T-cell (primary cell): ENCODE results near the gene RNF212B. TPM values are rescaled to one million over a fixed set of nuclear protein-coding genes. Genes with fewer than 3 reads are reported as not detected.

Source experiments
- ATAC-seq, 4 experiments: fragments of 200-7000 bp in 3 of 4; fragments of 150-1000 bp in 1 of 4; cut with Tn5 transposase; replicated peaks in 1 of 4; 1 replicate in 3 of 4; 2 replicates in 1 of 4; pipeline ENCODE4 v1.10.0; 2021; ENCODE audit warnings: moderate library complexity in 3 of 4, mild to moderate bottlenecking in 2 of 4, moderate number of reproducible peaks in 1 of 4
- CTCF ChIA-PET, 2 donors: fragments of 300-600 bp; sonication (Branson Sonifier 250); formaldehyde crosslinking; loops; one replicate each; lab custom pipeline; 2022; ENCODE audit warnings: antibody characterized with exemption in 2 of 2; lab: Charles Lee
- POLR2A ChIA-PET, 2 donors: fragments of 300-600 bp; sonication (Branson Sonifier 250); formaldehyde crosslinking; loops; one replicate each; lab custom pipeline; 2022; ENCODE audit warnings: antibody characterized with exemption in 2 of 2; lab: Charles Lee
- DNase-seq, 35 experiments: peaks; one replicate each; pipeline versions ENCODE4 v3.0.0 to v3.0.0-alpha.2; 2013 to 2023
- H3K27ac ChIP-seq: one replicate; pipeline ENCODE4 v1.5.1; 2013; ENCODE audit warnings: low read length
- H3K27me3 ChIP-seq, 2 experiments: replicated peaks in 1 of 2; 1 replicate in 1 of 2; 2 replicates in 1 of 2; pipeline versions ENCODE4 v1.6.1 to v1.7.0; 2013; ENCODE audit warnings: low read length in 1 of 2, mixed read lengths in 1 of 2; ENCODE audit not compliant: control insufficient read depth in 2 of 2, insufficient read depth in 2 of 2; ENCODE audit errors: extremely low read depth in 1 of 2
- H3K36me3 ChIP-seq, 2 donors: 1 replicate in 1 of 2; 2 replicates in 1 of 2; pipeline versions ENCODE4 v1.6.1 to v1.7.0; 2013; ENCODE audit warnings: low read length in 1 of 2; ENCODE audit not compliant: control insufficient read depth in 2 of 2, insufficient read depth in 1 of 2; ENCODE audit errors: extremely low read depth in 1 of 2
- H3K4me1 ChIP-seq, 2 experiments: 1 replicate in 1 of 2; 2 replicates in 1 of 2; pipeline versions ENCODE4 v1.6.1 to v1.7.0; 2013; ENCODE audit warnings: low read length in 2 of 2, mixed read lengths in 1 of 2; ENCODE audit not compliant: insufficient read depth in 2 of 2, control insufficient read depth in 1 of 2; ENCODE audit errors: extremely low read depth in 1 of 2
- H3K4me3 ChIP-seq, 2 donors: 1 replicate in 1 of 2; 2 replicates in 1 of 2; pipeline versions ENCODE4 v1.5.1 to v1.7.0; 2013; ENCODE audit warnings: mild to moderate bottlenecking in 2 of 2, low read length in 1 of 2, moderate library complexity in 1 of 2; ENCODE audit not compliant: control insufficient read depth in 1 of 2; ENCODE audit errors: extremely low read depth in 1 of 2
- H3K9me3 ChIP-seq: 2 replicates; pipeline ENCODE4 v1.7.0; 2013
- H3K27ac Mint-ChIP-seq, 2 donors: one replicate each; pipeline ENCODE4 v1.8.0; 2020 to 2021; ENCODE audit warnings: mild to moderate bottlenecking in 2 of 2, mixed read lengths in 2 of 2
- H3K27me3 Mint-ChIP-seq, 2 donors: one replicate each; pipeline ENCODE4 v1.8.0; 2021 to 2022; ENCODE audit warnings: mixed read lengths in 2 of 2
- H3K36me3 Mint-ChIP-seq: one replicate; pipeline ENCODE4 v1.8.0; 2021; ENCODE audit warnings: mixed read lengths
- H3K4me1 Mint-ChIP-seq, 3 donors: one replicate each; pipeline ENCODE4 v1.8.0; 2020 to 2022; ENCODE audit warnings: mixed read lengths in 3 of 3, mild to moderate bottlenecking in 1 of 3
- H3K4me3 Mint-ChIP-seq, 3 donors: one replicate each; pipeline ENCODE4 v1.8.0; 2020 to 2022; ENCODE audit warnings: mild to moderate bottlenecking in 3 of 3, mixed read lengths in 3 of 3, moderate library complexity in 3 of 3
- H3K9me3 Mint-ChIP-seq, 3 donors: one replicate each; pipeline ENCODE4 v1.8.0; 2020 to 2022; ENCODE audit warnings: mixed read lengths in 3 of 3
- WGBS: methylation state at CpG from one replicate; pipeline ENCODE4 v1.1.5; 2013; ENCODE audit warnings: missing lambda C conversion rate; ENCODE audit not compliant: insufficient coverage; 5-methylcytosine and 5-hydroxymethylcytosine counted together
- total RNA-seq, 35 experiments: library from RNA in 6 of 35; stranded (reverse) in 6 of 35; fragments of 120-200 nt in 1 of 35; gene quantifications; one replicate each; pipeline versions ENCODE4 v1.2.1 to v1.2.4 and lab custom pipeline; 2013 to 2026

RNF212B gene
- total RNA-seq, 5 donors from 2014 or later (not counting 1 experiment from before 2014, with no cell fraction given) = 1.1 TPM; not detected in 4

DNA sequence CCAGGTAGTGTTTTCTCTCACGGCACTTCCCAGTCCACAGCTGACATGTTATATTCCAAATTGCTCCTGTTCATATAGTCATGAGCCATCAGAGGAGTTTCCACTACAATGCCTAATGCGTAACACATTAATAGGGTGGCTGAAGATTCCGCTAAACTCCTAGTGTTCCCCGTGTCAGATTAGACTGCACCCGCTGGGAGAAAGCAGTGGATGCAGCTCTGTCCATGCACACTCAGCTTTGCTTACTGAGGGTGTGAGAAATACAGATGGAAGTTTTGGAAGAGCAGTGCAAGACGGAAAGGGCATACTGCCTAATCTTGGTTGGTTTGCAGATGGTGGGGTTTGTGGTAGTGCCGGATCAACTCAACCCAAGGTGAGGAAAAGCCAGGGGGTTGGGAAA lies 59.4 kb downstream of the RNF212B start:
- H3K4me1 ChIP-seq = peaks cover 9 to 27% of the 10 kb centered on the region in 2 experiments
- ATAC-seq (no peak), DNase-seq (no peak)
- POLR2A ChIA-PET = no interaction called here
- peaks cover 28 to 40% (median 36%) of the 10 kb centered on the region in 3 donors for H3K4me1 Mint-ChIP-seq
- H3K9me3 Mint-ChIP-seq = no peaks in the 10 kb centered on the region
- CTCF ChIA-PET = interaction anchor here (0.5 to 1.7 kb wide), 5 partner anchors 11 to 474 kb away, joined by 3 to 6 read pairs (median 3); partner anchors contain the start of gene PABPN1 (in 1 of the 2)
- WGBS = 99% methylated on average over 5 of the region's 7 CpGs
- no peak overlapping the region for H3K4me3 Mint-ChIP-seq
- peaks cover 11% of the 10 kb centered on the region for H3K36me3 Mint-ChIP-seq
- peaks cover 0 to 2% of the 10 kb centered on the region in 2 donors for H3K27me3 Mint-ChIP-seq
- no peaks in the 10 kb centered on the region for H3K27me3 ChIP-seq
- no peak overlapping the region for H3K27ac ChIP-seq
- H3K4me3 ChIP-seq = no peak overlapping the region
- no peak overlapping the region for H3K27ac Mint-ChIP-seq
- peaks cover 0 to 16% of the 10 kb centered on the region in 2 donors for H3K36me3 ChIP-seq
- no peaks in the 10 kb centered on the region for H3K9me3 ChIP-seq

GRCh38 chr14:23297611-23298277 lies 60.0 kb downstream of the RNF212B start:
- Mint-ChIP-seq H3K9me3 (no peaks in the 10 kb centered on the region), H3K36me3 (peaks cover 11% of the 10 kb centered on the region), H3K27ac (peak overlapping the region in 1 of 2 donors; percentile 52), H3K4me3 (no peak overlapping the region), H3K4me1 (peaks cover 28 to 40% (median 39%) of the 10 kb centered on the region in 3 donors), H3K27me3 (peaks cover 0 to 2% of the 10 kb centered on the region in 2 donors)
- CTCF ChIA-PET = interaction anchor here (0.5 to 1.7 kb wide), 6 partner anchors 11 to 475 kb away, joined by 3 to 6 read pairs (median 3); no protein-coding TSS in a partner anchor
- Histone ChIP-seq H3K27me3 (no peaks in the 10 kb centered on the region), H3K4me3 (no peak overlapping the region), H3K4me1 (peaks cover 9 to 30% of the 10 kb centered on the region in 2 experiments), H3K27ac (no peak overlapping the region), H3K9me3 (no peaks in the 10 kb centered on the region), H3K36me3 (peaks cover 0 to 16% of the 10 kb centered on the region in 2 donors)
- POLR2A ChIA-PET = no interaction called here
- no peak for ATAC-seq
- no peak for DNase-seq
- WGBS = 99% methylated on average over 7 of the region's 7 CpGs

- WGBS = no CpG with 5 or more reads among the region's 2 CpGs
- Mint-ChIP-seq H3K27ac (peak overlapping the region in 1 of 2 donors; percentile 94), H3K4me3 (peak overlapping the region in 2 of 3 donors; percentile 85 to 100), H3K36me3 (peaks cover 11% of the 10 kb centered on the region), H3K9me3 (no peaks in the 10 kb centered on the region), H3K27me3 (no peaks in the 10 kb centered on the region), H3K4me1 (peaks cover 27 to 44% (median 40%) of the 10 kb centered on the region in 3 donors)
- Histone ChIP-seq H3K9me3 (no peaks in the 10 kb centered on the region), H3K27ac (no peak overlapping the region), H3K4me1 (peaks cover 9 to 36% of the 10 kb centered on the region in 2 experiments), H3K36me3 (peaks cover 0 to 16% of the 10 kb centered on the region in 2 donors), H3K4me3 (no peak overlapping the region), H3K27me3 (no peaks in the 10 kb centered on the region)
- DNase-seq (peak in 3 of 35 experiments; percentile 8 to 65 (median 23)), ATAC-seq (no peak)
- ChIA-PET POLR2A (no interaction called here), CTCF (interaction anchor here in 1 of 2 donors (0.7 to 6.3 kb wide), 6 partner anchors 8 to 786 kb away, joined by 4 to 93 read pairs (median 8); partner anchors contain the start of genes HOMEZ and PABPN1)
Observed at GRCh38 chr14:23299211-23299957, 61.6 kb downstream of the RNF212B start.

GRCh38 chr14:23299986-23300686 lies 62.4 kb downstream of the RNF212B start:
- Mint-ChIP-seq H3K4me3 (peak overlapping the region; percentile 85 to 100 (median 87)), H3K27ac (peak overlapping the region; percentile 93 to 94), H3K36me3 (peaks cover 11% of the 10 kb centered on the region), H3K27me3 (peaks cover 0 to 4% of the 10 kb centered on the region in 2 donors), H3K4me1 (peaks cover 19 to 37% (median 34%) of the 10 kb centered on the region in 3 donors), H3K9me3 (no peaks in the 10 kb centered on the region)
- no peaks in the 10 kb centered on the region for H3K9me3 ChIP-seq
- H3K4me3 ChIP-seq = peak overlapping the region; percentile 74 to 81
- DNase-seq = no peak
- peaks cover 0 to 16% of the 10 kb centered on the region in 2 donors for H3K36me3 ChIP-seq
- POLR2A ChIA-PET = interaction anchor here (0.6 to 1.2 kb wide), 4 partner anchors 14 to 205 kb away, joined by 3 to 15 read pairs (median 4); partner anchors contain the start of genes ACIN1 (in 1 of the 2) and PABPN1 (in 1 of the 2)
- CTCF ChIA-PET = interaction anchor here (0.7 to 6.3 kb wide), 11 partner anchors 9 to 786 kb away, joined by 3 to 93 read pairs (median 5); partner anchors contain the start of genes HOMEZ (in 1 of the 2) and PABPN1 (in 1 of the 2)
- peaks cover 9 to 28% of the 10 kb centered on the region in 2 experiments for H3K4me1 ChIP-seq
- no peaks in the 10 kb centered on the region for H3K27me3 ChIP-seq
- 83% methylated on average over 2 of the region's 10 CpGs for WGBS
- no peak for ATAC-seq
- H3K27ac ChIP-seq = peak overlapping the region; percentile 92

DNA sequence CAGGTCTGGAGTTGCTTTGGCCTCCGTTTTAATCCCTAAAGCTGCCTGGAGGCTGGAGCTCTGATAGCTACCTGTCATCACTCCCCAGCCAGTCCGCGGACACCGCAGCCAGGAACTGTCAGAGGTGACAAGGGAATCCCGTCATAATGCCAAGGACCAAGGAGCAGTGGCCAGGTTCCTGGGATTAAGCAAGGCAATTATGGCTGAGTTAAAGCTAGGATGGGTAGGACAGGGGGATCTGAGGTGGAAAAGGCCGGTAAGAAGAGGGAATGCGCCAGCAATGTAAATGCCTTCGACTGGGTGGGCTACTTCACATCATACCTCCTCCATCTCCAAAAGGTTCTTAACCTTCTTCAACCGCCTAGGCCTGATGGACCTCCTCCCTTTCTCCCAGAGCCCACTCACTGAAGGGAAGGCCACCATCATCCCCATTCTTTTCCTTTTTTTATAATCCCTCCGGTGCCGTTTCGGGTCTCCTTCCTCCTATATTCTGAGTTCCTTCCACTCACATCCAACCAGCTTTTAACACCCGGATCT lies 63.0 kb downstream of the RNF212B start:
- peak in 5 of 35 experiments; percentile 12 to 32 (median 16) for DNase-seq
- peak overlapping the region; percentile 92 for H3K27ac ChIP-seq
- ChIA-PET CTCF (interaction anchor here (0.6 to 6.3 kb wide), 10 partner anchors 11 to 314 kb away, joined by 3 to 93 read pairs (median 4); partner anchors contain the start of genes ACIN1 (in 1 of the 2), C14orf119 (in 1 of the 2), HOMEZ (in 1 of the 2) and PABPN1 (in 1 of the 2)), POLR2A (interaction anchor here (0.5 to 1.2 kb wide), 10 partner anchors 12 to 1728 kb away, joined by 3 to 15 read pairs (median 4); partner anchors contain the start of genes ACIN1 (in 1 of the 2), HOMEZ (in 1 of the 2) and PABPN1 (in 1 of the 2))
- peak overlapping the region; percentile 74 to 81 for H3K4me3 ChIP-seq
- Mint-ChIP-seq H3K36me3 (peaks cover 11% of the 10 kb centered on the region), H3K9me3 (no peaks in the 10 kb centered on the region), H3K4me3 (peak overlapping the region; percentile 85 to 100 (median 87)), H3K27me3 (peaks cover 4 to 8% of the 10 kb centered on the region in 2 donors), H3K27ac (peak overlapping the region; percentile 93 to 94), H3K4me1 (peaks cover 15 to 34% (median 30%) of the 10 kb centered on the region in 3 donors)
- H3K9me3 ChIP-seq = no peaks in the 10 kb centered on the region
- H3K36me3 ChIP-seq = peaks cover 0 to 16% of the 10 kb centered on the region in 2 donors
- peaks cover 0 to 5% of the 10 kb centered on the region in 2 experiments for H3K27me3 ChIP-seq
- WGBS = 25% methylated on average over 6 of the region's 13 CpGs
- ATAC-seq = no peak
- peaks cover 9 to 26% of the 10 kb centered on the region in 2 experiments for H3K4me1 ChIP-seq
